Measurements from ENCODE around the gene NUCKS1.

- TF ChIP-seq EZH2 (IDR thresholded peaks at IDR 0.05; ENCODE audit: insufficient read depth, poor library complexity, severe bottlenecking) = no peak
- TF ChIP-seq EZH2phosphoT487 (IDR thresholded peaks at IDR 0.05; ENCODE audit: insufficient read depth, low read depth) = no peak
Observed at GRCh38 chr1:205714906-205715246, 35.1 kb downstream of the NUCKS1 start.
